ENCODE measurements around the gene APOD.
"Not testable (repeated sequence)": the region's sequence is repeated elsewhere in the genome, so short reads cannot be mapped to it uniquely, and the experiment has no call there.

Gene APOD

GRCh38 chr3:195617784-195618659, 34.3 kb upstream of the APOD start:
- in situ Hi-C loops (cut with HindIII; ENCODE audit: low sequenced_read_pairs), result not testable (repeated sequence)

- in situ Hi-C loops (cut with HindIII; ENCODE audit: low sequenced_read_pairs), result not testable (repeated sequence)
Observed at GRCh38 chr3:195617134-195617533, 33.4 kb upstream of the APOD start.

- in situ Hi-C loops (cut with HindIII; ENCODE audit: low sequenced_read_pairs), result no loop called here
Observed at GRCh38 chr3:195616681-195617080, 32.9 kb upstream of the APOD start.

- in situ Hi-C loops (cut with HindIII; ENCODE audit: low sequenced_read_pairs), result not testable (repeated sequence)
Observed at GRCh38 chr3:195615952-195616537, 32.3 kb upstream of the APOD start.

GRCh38 chr3:195614672-195615504, 31.1 kb upstream of the APOD start:
- in situ Hi-C loops (cut with HindIII; ENCODE audit: low sequenced_read_pairs), result not testable (repeated sequence)

- in situ Hi-C loops (cut with HindIII; ENCODE audit: low sequenced_read_pairs), result no loop called here
Observed at GRCh38 chr3:195613468-195614069, 29.8 kb upstream of the APOD start.

- in situ Hi-C loops (cut with HindIII; ENCODE audit: low sequenced_read_pairs), result no loop called here
Observed at GRCh38 chr3:195612075-195612800, 28.5 kb upstream of the APOD start.

- in situ Hi-C loops (cut with HindIII; ENCODE audit: low sequenced_read_pairs), result no loop called here
Observed at GRCh38 chr3:195609229-195609628, 25.5 kb upstream of the APOD start.

GRCh38 chr3:195601785-195602184, 18.0 kb upstream of the APOD start:
- in situ Hi-C loops (cut with HindIII; ENCODE audit: low sequenced_read_pairs), result not testable (repeated sequence)

GRCh38 chr3:195601382-195601781, 17.6 kb upstream of the APOD start:
- in situ Hi-C loops (cut with HindIII; ENCODE audit: low sequenced_read_pairs), result no loop called here

- in situ Hi-C loops (cut with HindIII; ENCODE audit: low sequenced_read_pairs), result not testable (repeated sequence)
Observed at GRCh38 chr3:195599926-195600325, 16.2 kb upstream of the APOD start.

GRCh38 chr3:195599516-195599915, 15.8 kb upstream of the APOD start:
- in situ Hi-C loops (cut with HindIII; ENCODE audit: low sequenced_read_pairs), result not testable (repeated sequence)

- in situ Hi-C loops (cut with HindIII; ENCODE audit: low sequenced_read_pairs), result no loop called here
Observed at GRCh38 chr3:195597848-195598247, 14.1 kb upstream of the APOD start.

- in situ Hi-C loops (cut with HindIII; ENCODE audit: low sequenced_read_pairs), result no loop called here
Observed at GRCh38 chr3:195597229-195597628, 13.5 kb upstream of the APOD start.

GRCh38 chr3:195596765-195597171, 13.0 kb upstream of the APOD start:
- in situ Hi-C loops (cut with HindIII; ENCODE audit: low sequenced_read_pairs), result no loop called here

- in situ Hi-C loops (cut with HindIII; ENCODE audit: low sequenced_read_pairs), result no loop called here
Observed at GRCh38 chr3:195595785-195596531, 12.2 kb upstream of the APOD start.

GRCh38 chr3:195591852-195592251, 8.1 kb upstream of the APOD start:
- in situ Hi-C loops (cut with HindIII; ENCODE audit: low sequenced_read_pairs), result no loop called here

GRCh38 chr3:195591220-195591619, 7.5 kb upstream of the APOD start:
- in situ Hi-C loops (cut with HindIII; ENCODE audit: low sequenced_read_pairs), result no loop called here

GRCh38 chr3:195590381-195590780, 6.6 kb upstream of the APOD start:
- in situ Hi-C loops (cut with HindIII; ENCODE audit: low sequenced_read_pairs), result not testable (repeated sequence)

GRCh38 chr3:195589796-195590195, 6.1 kb upstream of the APOD start:
- in situ Hi-C loops (cut with HindIII; ENCODE audit: low sequenced_read_pairs), result not testable (repeated sequence)
